ENCODE measurements around the gene MAP6D1. TPM values are rescaled to one million over a fixed set of nuclear protein-coding genes. Genes with fewer than 3 reads are reported as not detected.

MAP6D1 gene
- total RNA-seq, 1 donor from 2014 or later: 4.2 TPM

DNA sequence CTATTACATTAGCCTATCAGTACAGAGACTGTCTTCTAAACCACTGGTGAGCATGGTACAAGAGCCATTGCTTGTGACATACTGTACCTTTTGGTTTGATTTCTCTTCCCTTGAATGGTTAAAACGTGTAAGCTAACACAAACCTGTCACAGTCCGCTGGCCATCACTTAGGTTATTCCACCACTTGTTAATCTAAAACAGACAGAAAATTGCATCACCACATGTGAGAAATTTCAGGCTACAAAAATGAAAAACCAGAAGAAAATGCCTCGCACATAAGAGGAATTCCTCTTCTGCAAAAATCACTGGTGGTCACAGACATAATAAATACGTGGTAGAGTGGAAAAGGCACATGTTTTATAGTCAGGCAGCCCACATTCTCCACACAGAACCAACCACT is 37.2 kb upstream of the MAP6D1 start:
- Mint-ChIP-seq H3K27ac (ENCODE audit: unreplicated experiment) (no peak overlapping the region), H3K4me1 (ENCODE audit: unreplicated experiment) (peaks cover 3% of the 10 kb centered on the region), H3K4me3 (ENCODE audit: unreplicated experiment) (no peak overlapping the region), H3K27me3 (ENCODE audit: unreplicated experiment) (no peaks in the 10 kb centered on the region), H3K9me3 (ENCODE audit: unreplicated experiment) (no peaks in the 10 kb centered on the region), H3K36me3 (ENCODE audit: unreplicated experiment) (peaks cover 40% of the 10 kb centered on the region)
- TF ChIP-seq, protein P1, sequence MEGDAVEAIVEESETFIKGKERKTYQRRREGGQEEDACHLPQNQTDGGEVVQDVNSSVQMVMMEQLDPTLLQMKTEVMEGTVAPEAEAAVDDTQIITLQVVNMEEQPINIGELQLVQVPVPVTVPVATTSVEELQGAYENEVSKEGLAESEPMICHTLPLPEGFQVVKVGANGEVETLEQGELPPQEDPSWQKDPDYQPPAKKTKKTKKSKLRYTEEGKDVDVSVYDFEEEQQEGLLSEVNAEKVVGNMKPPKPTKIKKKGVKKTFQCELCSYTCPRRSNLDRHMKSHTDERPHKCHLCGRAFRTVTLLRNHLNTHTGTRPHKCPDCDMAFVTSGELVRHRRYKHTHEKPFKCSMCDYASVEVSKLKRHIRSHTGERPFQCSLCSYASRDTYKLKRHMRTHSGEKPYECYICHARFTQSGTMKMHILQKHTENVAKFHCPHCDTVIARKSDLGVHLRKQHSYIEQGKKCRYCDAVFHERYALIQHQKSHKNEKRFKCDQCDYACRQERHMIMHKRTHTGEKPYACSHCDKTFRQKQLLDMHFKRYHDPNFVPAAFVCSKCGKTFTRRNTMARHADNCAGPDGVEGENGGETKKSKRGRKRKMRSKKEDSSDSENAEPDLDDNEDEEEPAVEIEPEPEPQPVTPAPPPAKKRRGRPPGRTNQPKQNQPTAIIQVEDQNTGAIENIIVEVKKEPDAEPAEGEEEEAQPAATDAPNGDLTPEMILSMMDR (IDR thresholded peaks at IDR 0.05): no peak
- no peak for DNase-seq (ENCODE audit: extremely low spot score, unreplicated experiment)

- Mint-ChIP-seq H3K27me3 (ENCODE audit: unreplicated experiment) (no peaks in the 10 kb centered on the region), H3K36me3 (ENCODE audit: unreplicated experiment) (peaks cover 47% of the 10 kb centered on the region), H3K4me3 (ENCODE audit: unreplicated experiment) (no peak overlapping the region), H3K27ac (ENCODE audit: unreplicated experiment) (peak overlapping the region; percentile 9), H3K9me3 (ENCODE audit: unreplicated experiment) (no peaks in the 10 kb centered on the region), H3K4me1 (ENCODE audit: unreplicated experiment) (peaks cover 3% of the 10 kb centered on the region)
- TF ChIP-seq, protein P1 (IDR thresholded peaks at IDR 0.05): no peak
- no peak for DNase-seq (ENCODE audit: extremely low spot score, unreplicated experiment)
Observed at GRCh38 chr3:183857863-183858262, 32.5 kb upstream of the MAP6D1 start.

GRCh38 chr3:183854318-183855035 is 29.1 kb upstream of the MAP6D1 start:
- DNase-seq (ENCODE audit: extremely low spot score, unreplicated experiment): no peak
- peaks cover 41% of the 10 kb centered on the region for H3K36me3 Mint-ChIP-seq (ENCODE audit: unreplicated experiment)
- H3K4me3 Mint-ChIP-seq (ENCODE audit: unreplicated experiment): no peak overlapping the region
- H3K27me3 Mint-ChIP-seq (ENCODE audit: unreplicated experiment): no peaks in the 10 kb centered on the region
- no peaks in the 10 kb centered on the region for H3K9me3 Mint-ChIP-seq (ENCODE audit: unreplicated experiment)
- peaks cover 3% of the 10 kb centered on the region for H3K4me1 Mint-ChIP-seq (ENCODE audit: unreplicated experiment)
- no peak overlapping the region for H3K27ac Mint-ChIP-seq (ENCODE audit: unreplicated experiment)
- TF ChIP-seq, protein P1 (IDR thresholded peaks at IDR 0.05): no peak

DNA sequence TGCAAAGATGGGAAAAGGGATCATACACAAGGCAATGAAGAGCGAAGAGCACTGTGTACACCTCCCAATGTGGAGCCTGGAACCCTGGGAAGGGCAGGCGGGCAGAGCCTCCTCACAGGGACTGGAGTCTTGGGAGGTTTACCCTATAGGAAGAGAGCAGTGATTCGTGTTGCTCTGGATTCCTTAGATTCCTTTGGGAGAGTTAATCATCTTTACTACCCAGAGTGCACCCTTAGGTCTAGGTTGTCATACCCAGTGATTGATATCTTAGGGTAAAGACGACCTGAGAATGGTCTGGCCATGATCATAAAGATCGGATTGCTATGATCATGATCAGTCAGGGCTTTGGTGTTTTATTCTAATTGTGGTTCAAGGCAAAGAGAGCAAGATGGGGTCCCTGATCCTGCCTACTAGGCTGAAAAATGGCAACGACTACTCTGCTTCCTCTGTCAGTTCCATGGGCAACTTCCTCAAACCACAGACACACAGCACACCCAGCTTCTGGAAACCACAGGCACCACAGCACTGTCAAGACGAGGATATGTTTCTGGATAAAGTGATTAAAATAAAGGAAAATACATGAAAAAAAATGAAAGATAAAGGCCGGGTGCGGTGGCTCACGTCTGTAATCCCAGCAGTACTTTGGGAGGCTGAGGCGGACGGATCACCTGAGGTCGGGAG is 20.4 kb upstream of the MAP6D1 start:
- Mint-ChIP-seq H3K4me3 (ENCODE audit: unreplicated experiment) (no peak overlapping the region), H3K4me1 (ENCODE audit: unreplicated experiment) (peaks cover 31% of the 10 kb centered on the region), H3K27ac (ENCODE audit: unreplicated experiment) (peak overlapping the region; percentile 84), H3K9me3 (ENCODE audit: unreplicated experiment) (no peaks in the 10 kb centered on the region), H3K36me3 (ENCODE audit: unreplicated experiment) (peaks cover 39% of the 10 kb centered on the region), H3K27me3 (ENCODE audit: unreplicated experiment) (no peaks in the 10 kb centered on the region)
- DNase-seq (ENCODE audit: extremely low spot score, unreplicated experiment): no peak
- TF ChIP-seq, protein P1 (IDR thresholded peaks at IDR 0.05): no peak

- Mint-ChIP-seq H3K9me3 (ENCODE audit: unreplicated experiment) (no peaks in the 10 kb centered on the region), H3K4me3 (ENCODE audit: unreplicated experiment) (no peak overlapping the region), H3K4me1 (ENCODE audit: unreplicated experiment) (peaks cover 31% of the 10 kb centered on the region), H3K27me3 (ENCODE audit: unreplicated experiment) (no peaks in the 10 kb centered on the region), H3K27ac (ENCODE audit: unreplicated experiment) (peak overlapping the region; percentile 84), H3K36me3 (ENCODE audit: unreplicated experiment) (peaks cover 35% of the 10 kb centered on the region)
- TF ChIP-seq, protein P1 (IDR thresholded peaks at IDR 0.05): no peak
- DNase-seq (ENCODE audit: extremely low spot score, unreplicated experiment): no peak
Observed at GRCh38 chr3:183845090-183845489, 19.7 kb upstream of the MAP6D1 start.
